ENCODE data around the gene DOCK2. TPM values are rescaled to one million over a fixed set of nuclear protein-coding genes. Genes with fewer than 3 reads are reported as not detected.

Gene DOCK2
- total RNA-seq, 1 donor from 2014 or later = 1.1 TPM

- Mint-ChIP-seq H3K27me3 (ENCODE audit: insufficient read depth, low read depth) (peaks cover 11% of the 10 kb centered on the region), H3K9me3 (no peaks in the 10 kb centered on the region), H3K4me1 (peaks cover 19% of the 10 kb centered on the region), H3K4me3 (no peak overlapping the region), H3K27ac (peak overlapping the region; percentile 36), H3K36me3 (no peaks in the 10 kb centered on the region)
- Histone ChIP-seq H4K20me1 (ENCODE audit: low read depth) (no peaks in the 10 kb centered on the region), H2AFZ (replicated peaks) (no peak overlapping the region), H3K27me3 (peaks cover 33% of the 10 kb centered on the region), H3K4me3 (no peak overlapping the region), H3K36me3 (no peaks in the 10 kb centered on the region), H3F3A (ENCODE audit: low read depth) (peaks cover 3% of the 10 kb centered on the region), H3K9ac (no peak overlapping the region), H3K4me2 (no peak overlapping the region), H3K79me2 (ENCODE audit: low read depth) (no peaks in the 10 kb centered on the region), H3K27ac (no peak overlapping the region), H3K4me1 (peaks cover 11% of the 10 kb centered on the region), H3K9me3 (ENCODE audit: low read depth) (no peaks in the 10 kb centered on the region)
- DNase-seq (ENCODE audit: low spot score) = no peak
- no peak for TF ChIP-seq EZH2phosphoT487 (IDR thresholded peaks at IDR 0.05)
- no peak for TF ChIP-seq EZH2 (IDR thresholded peaks at IDR 0.05)
- TF ChIP-seq, protein P1, sequence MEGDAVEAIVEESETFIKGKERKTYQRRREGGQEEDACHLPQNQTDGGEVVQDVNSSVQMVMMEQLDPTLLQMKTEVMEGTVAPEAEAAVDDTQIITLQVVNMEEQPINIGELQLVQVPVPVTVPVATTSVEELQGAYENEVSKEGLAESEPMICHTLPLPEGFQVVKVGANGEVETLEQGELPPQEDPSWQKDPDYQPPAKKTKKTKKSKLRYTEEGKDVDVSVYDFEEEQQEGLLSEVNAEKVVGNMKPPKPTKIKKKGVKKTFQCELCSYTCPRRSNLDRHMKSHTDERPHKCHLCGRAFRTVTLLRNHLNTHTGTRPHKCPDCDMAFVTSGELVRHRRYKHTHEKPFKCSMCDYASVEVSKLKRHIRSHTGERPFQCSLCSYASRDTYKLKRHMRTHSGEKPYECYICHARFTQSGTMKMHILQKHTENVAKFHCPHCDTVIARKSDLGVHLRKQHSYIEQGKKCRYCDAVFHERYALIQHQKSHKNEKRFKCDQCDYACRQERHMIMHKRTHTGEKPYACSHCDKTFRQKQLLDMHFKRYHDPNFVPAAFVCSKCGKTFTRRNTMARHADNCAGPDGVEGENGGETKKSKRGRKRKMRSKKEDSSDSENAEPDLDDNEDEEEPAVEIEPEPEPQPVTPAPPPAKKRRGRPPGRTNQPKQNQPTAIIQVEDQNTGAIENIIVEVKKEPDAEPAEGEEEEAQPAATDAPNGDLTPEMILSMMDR (IDR thresholded peaks at IDR 0.05) = no peak
Observed at GRCh38 chr5:170097934-170098333, 460.9 kb downstream of the DOCK2 start.

GRCh38 chr5:170100066-170100943 lies 463.2 kb downstream of the DOCK2 start:
- no peaks in the 10 kb centered on the region for H3K79me2 ChIP-seq (ENCODE audit: low read depth)
- no peak overlapping the region for H3K4me2 ChIP-seq
- peaks cover 20% of the 10 kb centered on the region for H3K27me3 Mint-ChIP-seq (ENCODE audit: insufficient read depth, low read depth)
- H3K4me3 Mint-ChIP-seq = no peak overlapping the region
- peak; percentile 93 for DNase-seq (ENCODE audit: low spot score)
- no peak overlapping the region for H2AFZ ChIP-seq (replicated peaks)
- H3F3A ChIP-seq (ENCODE audit: low read depth) = no peaks in the 10 kb centered on the region
- no peaks in the 10 kb centered on the region for H3K9me3 ChIP-seq (ENCODE audit: low read depth)
- no peak overlapping the region for H3K4me3 ChIP-seq
- no peaks in the 10 kb centered on the region for H3K9me3 Mint-ChIP-seq
- TF ChIP-seq EZH2phosphoT487 (IDR thresholded peaks at IDR 0.05) (no peak), EZH2 (IDR thresholded peaks at IDR 0.05) (no peak)
- TF ChIP-seq, protein P1 (IDR thresholded peaks at IDR 0.05) = peak; percentile 88
- H3K36me3 ChIP-seq = no peaks in the 10 kb centered on the region
- no peak overlapping the region for H3K9ac ChIP-seq
- peaks cover 3% of the 10 kb centered on the region for H3K4me1 ChIP-seq
- peaks cover 55% of the 10 kb centered on the region for H3K27me3 ChIP-seq
- peak overlapping the region; percentile 29 for H3K27ac Mint-ChIP-seq
- H4K20me1 ChIP-seq (ENCODE audit: low read depth) = no peaks in the 10 kb centered on the region
- no peaks in the 10 kb centered on the region for H3K36me3 Mint-ChIP-seq
- peaks cover 10% of the 10 kb centered on the region for H3K4me1 Mint-ChIP-seq
- no peak overlapping the region for H3K27ac ChIP-seq

GRCh38 chr5:170103447-170103846 lies 466.4 kb downstream of the DOCK2 start:
- no peaks in the 10 kb centered on the region for H3F3A ChIP-seq (ENCODE audit: low read depth)
- no peak for DNase-seq (ENCODE audit: low spot score)
- no peaks in the 10 kb centered on the region for H3K36me3 Mint-ChIP-seq
- H3K4me3 Mint-ChIP-seq = no peak overlapping the region
- no peak overlapping the region for H3K4me2 ChIP-seq
- no peak for TF ChIP-seq EZH2phosphoT487 (IDR thresholded peaks at IDR 0.05)
- TF ChIP-seq, protein P1 (IDR thresholded peaks at IDR 0.05) = no peak
- no peak for TF ChIP-seq EZH2 (IDR thresholded peaks at IDR 0.05)
- H3K9me3 ChIP-seq (ENCODE audit: low read depth) = no peaks in the 10 kb centered on the region
- peaks cover 5% of the 10 kb centered on the region for H3K4me1 Mint-ChIP-seq
- no peaks in the 10 kb centered on the region for H3K9me3 Mint-ChIP-seq
- no peak overlapping the region for H3K4me3 ChIP-seq
- H2AFZ ChIP-seq (replicated peaks) = no peak overlapping the region
- H3K9ac ChIP-seq = no peak overlapping the region
- peaks cover 81% of the 10 kb centered on the region for H3K27me3 ChIP-seq
- H3K36me3 ChIP-seq = no peaks in the 10 kb centered on the region
- peaks cover 16% of the 10 kb centered on the region for H3K27me3 Mint-ChIP-seq (ENCODE audit: insufficient read depth, low read depth)
- no peaks in the 10 kb centered on the region for H3K79me2 ChIP-seq (ENCODE audit: low read depth)
- H3K4me1 ChIP-seq = no peaks in the 10 kb centered on the region
- no peak overlapping the region for H3K27ac ChIP-seq
- H3K27ac Mint-ChIP-seq = no peak overlapping the region
- H4K20me1 ChIP-seq (ENCODE audit: low read depth) = no peaks in the 10 kb centered on the region

Measured in neural progenitor cell (in vitro differentiated cells).